GM12875 (cell line): ENCODE data around the gene KCNC2.

Source experiments
- H3K4me3 ChIP-seq: one replicate; pipeline ENCODE4 v1.5.1; 2011; ENCODE audit warnings: low read depth, low read length, control low read depth
- CTCF ChIP-seq: IDR thresholded peaks from 2 replicates; pipeline ENCODE4 v1.5.1; 2011; ENCODE audit warnings: low read depth, mild to moderate bottlenecking, control low read depth, inconsistent platforms, low read length, moderate library complexity, borderline replicate concordance; ENCODE audit not compliant: insufficient read depth

The KCNC2 gene

GRCh38 chr12:75209812-75210138 is at the start of gene KCNC2:
KCNC2 (minus strand) TSS chr12:75209839.
- H3K4me3 ChIP-seq = no peak within 1 kb of the TSS
- no peak for TF ChIP-seq CTCF

- H3K4me3 ChIP-seq = no peak overlapping the region
- no peak for TF ChIP-seq CTCF
These were observed 49.5 kb upstream of the KCNC2 start for GRCh38 chr12:75259143-75259542.

- no peak for TF ChIP-seq CTCF
- no peak overlapping the region for H3K4me3 ChIP-seq
These were observed 47.9 kb upstream of the KCNC2 start for GRCh38 chr12:75257510-75257909.

DNA sequence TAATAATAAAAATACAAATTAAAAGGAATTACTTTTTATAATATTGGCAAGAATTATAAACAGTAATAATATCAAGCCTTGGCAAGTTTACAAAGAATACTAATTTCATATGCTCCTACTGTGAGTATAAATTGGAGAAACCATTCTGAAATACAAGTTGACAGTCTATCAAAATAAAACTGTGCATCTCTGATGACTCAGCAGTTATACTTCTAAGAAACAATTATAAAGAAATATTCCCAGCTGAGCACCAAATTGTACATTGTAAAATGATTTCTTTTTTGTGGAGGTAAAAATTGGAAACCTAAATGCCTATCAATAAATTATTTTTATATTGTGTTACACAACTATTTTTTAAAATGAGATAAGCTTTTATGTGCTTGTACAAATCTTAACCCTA is 35.5 kb upstream of the KCNC2 start:
- H3K4me3 ChIP-seq = no peak overlapping the region
- no peak for TF ChIP-seq CTCF

GRCh38 chr12:75239987-75240386 is 30.3 kb upstream of the KCNC2 start:
- no peak for TF ChIP-seq CTCF

GRCh38 chr12:75236206-75236605 is 26.6 kb upstream of the KCNC2 start:
- TF ChIP-seq CTCF = no peak

More at GRCh38 chr12:75239987-75240386, 30.3 kb upstream of the KCNC2 start:
- H3K4me3 ChIP-seq = no peak overlapping the region

DNA sequence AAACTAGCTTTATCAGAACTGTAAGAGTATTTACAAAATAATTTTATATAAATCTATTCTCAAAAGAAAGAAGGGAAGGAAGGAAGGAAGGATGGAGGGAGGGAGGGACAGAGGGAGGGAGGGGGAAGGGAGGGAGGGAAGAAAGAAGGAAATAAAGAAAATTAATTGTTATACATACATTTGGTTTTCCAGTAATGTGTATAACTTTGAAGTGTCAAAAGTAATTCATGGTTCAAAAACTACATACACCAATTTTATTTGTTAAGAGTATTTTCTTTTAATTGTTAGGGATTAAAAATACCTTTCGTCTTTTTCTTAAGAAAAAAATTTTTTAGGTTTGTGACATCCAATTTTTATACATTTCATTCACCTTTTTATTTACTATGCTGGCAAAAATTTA is 17.5 kb upstream of the KCNC2 start:
- H3K4me3 ChIP-seq = no peak overlapping the region
- TF ChIP-seq CTCF = no peak

More at GRCh38 chr12:75236206-75236605, 26.6 kb upstream of the KCNC2 start:
- H3K4me3 ChIP-seq = no peak overlapping the region
